Liver (tissue), 9 donors: Measurements from ENCODE around the gene CCDC30. TPM values are rescaled to one million over a fixed set of nuclear protein-coding genes. Genes with fewer than 3 reads are reported as not detected.
"Not testable (repeated sequence)": the region's sequence is repeated elsewhere in the genome, so short reads cannot be mapped to it uniquely, and the experiment has no call there.

Experiments
- DNase-seq: peaks from one replicate; pipeline ENCODE4 v3.0.0-alpha.2; 2017; ENCODE audit warnings: low spot score
- H3K27ac ChIP-seq, 2 donors: one replicate each; pipeline ENCODE4 v1.7.0; 2013; ENCODE audit warnings: inconsistent platforms in 2 of 2, low read length in 2 of 2, control low read depth in 1 of 2, low read depth in 1 of 2, mild to moderate bottlenecking in 1 of 2
- H3K27me3 ChIP-seq, 4 donors: one replicate each; pipeline versions ENCODE4 v1.6.1 to v1.7.0; 2013; ENCODE audit warnings: low read length in 3 of 4, inconsistent platforms in 1 of 4, mild to moderate bottlenecking in 1 of 4, moderate library complexity in 1 of 4; ENCODE audit not compliant: control insufficient read depth in 4 of 4, insufficient read depth in 4 of 4
- H3K36me3 ChIP-seq, 4 donors: one replicate each; pipeline versions ENCODE4 v1.6.1 to v1.7.0; 2013; ENCODE audit warnings: low read length in 3 of 4, mild to moderate bottlenecking in 3 of 4, low read depth in 1 of 4, moderate library complexity in 1 of 4; ENCODE audit not compliant: control insufficient read depth in 4 of 4, insufficient read depth in 3 of 4
- H3K4me1 ChIP-seq, 4 donors: one replicate each; pipeline versions ENCODE4 v1.6.1 to v1.7.0; 2013; ENCODE audit warnings: low read length in 3 of 4, mild to moderate bottlenecking in 3 of 4, moderate library complexity in 1 of 4; ENCODE audit not compliant: control insufficient read depth in 4 of 4, insufficient read depth in 4 of 4
- H3K4me3 ChIP-seq, 3 donors: one replicate each; pipeline versions ENCODE4 v1.6.1 to v1.7.0; 2013; ENCODE audit warnings: low read length in 3 of 3, control low read depth in 1 of 3, low read depth in 1 of 3, mild to moderate bottlenecking in 1 of 3
- H3K9ac ChIP-seq, 2 donors: one replicate each; pipeline ENCODE4 v1.7.0; 2013; ENCODE audit warnings: low read length in 2 of 2, mild to moderate bottlenecking in 2 of 2, moderate library complexity in 2 of 2, control low read depth in 1 of 2, low read depth in 1 of 2
- H3K9me3 ChIP-seq, 4 donors: one replicate each; pipeline versions ENCODE4 v1.6.1 to v1.7.0; 2013; ENCODE audit warnings: low read length in 3 of 4; ENCODE audit not compliant: control insufficient read depth in 4 of 4
- CTCF ChIP-seq: fragments of 150-350 bp; IDR thresholded peaks from 2 replicates; pipeline ENCODE4 v1.5.1; 2017; ENCODE audit warnings: improper control_type of control experiment, low read depth, low read length; ENCODE audit not compliant: missing input control
- FOXA2 ChIP-seq: IDR thresholded peaks from 2 replicates; pipeline ENCODE4 v1.6.1; 2016; ENCODE audit warnings: antibody characterized with exemption
- HNF4A ChIP-seq, 2 donors: conservative IDR thresholded peaks; 2 replicates each; pipeline ENCODE4 v1.6.1; 2016; ENCODE audit warnings: antibody characterized with exemption in 2 of 2, mild to moderate bottlenecking in 2 of 2
- HNF4G ChIP-seq: IDR thresholded peaks from 2 replicates; pipeline ENCODE4 v1.6.1; 2016; ENCODE audit warnings: antibody characterized with exemption
- JUND ChIP-seq, 2 donors: IDR thresholded peaks; 2 replicates each; pipeline ENCODE4 v1.6.1; 2016; ENCODE audit warnings: antibody characterized with exemption in 2 of 2
- MAX ChIP-seq: IDR thresholded peaks from 2 replicates; pipeline ENCODE4 v1.6.1; 2016; ENCODE audit warnings: antibody characterized with exemption
- REST ChIP-seq: IDR thresholded peaks from 2 replicates; pipeline ENCODE4 v1.6.1; 2016; ENCODE audit warnings: antibody characterized with exemption, mild to moderate bottlenecking
- TAF1 ChIP-seq: conservative IDR thresholded peaks from 2 replicates; pipeline ENCODE4 v1.6.1; 2016; ENCODE audit warnings: antibody characterized with exemption, mild to moderate bottlenecking
- YY1 ChIP-seq: IDR thresholded peaks from 2 replicates; pipeline ENCODE4 v1.6.1; 2016; ENCODE audit warnings: antibody characterized with exemption, mild to moderate bottlenecking
- WGBS: extraction: QIAGEN DNeasy Blood & Tissue Kit; methylation state at CpG from one replicate; pipeline ENCODE4 v1.1.7; 2013; 5-methylcytosine and 5-hydroxymethylcytosine counted together
- polyA plus RNA-seq, 2 donors: library from polyadenylated mRNA; stranded (reverse) in 1 of 2; unstranded in 1 of 2; fragments of 200-250 nt in 1 of 2; fragments of >200 nt in 1 of 2; fragmentation: Nextera tagmentation in 1 of 2; extraction: Ambion mirVana in 1 of 2; gene quantifications; one replicate each; pipeline versions ENCODE4 v1.2.1 to v1.2.3, GENCODE V29; 2013 to 2015
- total RNA-seq, 2 donors: library from RNA; depleted of rRNA; stranded (reverse); fragments of >200 nt; gene quantifications; one replicate each; pipeline ENCODE4 v1.2.3, GENCODE V29; 2014
- TF ChIP-seq, protein P1 (sequence below): IDR thresholded peaks from 2 replicates; pipeline ENCODE4 v1.6.1; 2016; ENCODE audit warnings: antibody characterized with exemption
- TF ChIP-seq, protein P2 (sequence below): IDR thresholded peaks from 2 replicates; pipeline ENCODE4 v1.6.1; 2016; ENCODE audit warnings: antibody characterized with exemption
- donor health status: healthy.
- donor health status: healthy.
- donor health status: healthy.
- donor health status: healthy.
- donor health status: healthy.

CCDC30 gene
- total and polyA plus RNA-seq, 4 donors = 0.07 to 2.0 (median 1.3) TPM

DNA sequence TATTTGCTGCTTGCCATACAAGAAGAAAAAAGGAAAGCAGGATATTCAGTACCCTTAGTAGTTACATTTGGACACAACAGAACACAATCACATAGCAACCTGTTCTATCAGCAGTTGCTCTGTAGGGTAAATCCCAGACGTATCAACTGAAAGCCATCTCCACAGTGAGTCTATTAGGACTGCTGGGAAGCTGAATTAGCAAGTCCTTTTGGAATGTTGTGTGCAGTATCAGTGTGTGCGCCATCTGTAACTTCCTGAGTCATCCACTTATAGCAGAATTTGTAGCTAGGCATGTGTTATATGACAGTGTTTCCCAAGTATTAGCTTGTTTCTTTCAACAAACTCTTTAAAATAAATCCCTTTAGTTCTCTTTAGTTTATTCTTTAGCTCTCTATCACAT, 21.3 kb downstream of the CCDC30 start:
- Histone ChIP-seq H3K36me3 (peaks cover 0 to 7% (median 0%) of the 10 kb centered on the region in 4 donors), H3K27ac (no peak overlapping the region), H3K9me3 (no peaks in the 10 kb centered on the region), H3K27me3 (no peaks in the 10 kb centered on the region), H3K9ac (no peak overlapping the region), H3K4me3 (no peak overlapping the region), H3K4me1 (no peaks in the 10 kb centered on the region)
- no peak for TF ChIP-seq FOXA2
- no peak for TF ChIP-seq CTCF
- TF ChIP-seq JUND (IDR thresholded peaks at IDR 0.05) = no peak
- no peak for TF ChIP-seq REST
- TF ChIP-seq TAF1 = no peak
- TF ChIP-seq HNF4A (conservative IDR thresholded peaks at IDR 0.05) = no peak
- no peak for TF ChIP-seq MAX
- TF ChIP-seq YY1 = no peak
- TF ChIP-seq, protein P1, sequence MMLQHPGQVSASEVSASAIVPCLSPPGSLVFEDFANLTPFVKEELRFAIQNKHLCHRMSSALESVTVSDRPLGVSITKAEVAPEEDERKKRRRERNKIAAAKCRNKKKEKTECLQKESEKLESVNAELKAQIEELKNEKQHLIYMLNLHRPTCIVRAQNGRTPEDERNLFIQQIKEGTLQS = no peak
- TF ChIP-seq, protein P2, sequence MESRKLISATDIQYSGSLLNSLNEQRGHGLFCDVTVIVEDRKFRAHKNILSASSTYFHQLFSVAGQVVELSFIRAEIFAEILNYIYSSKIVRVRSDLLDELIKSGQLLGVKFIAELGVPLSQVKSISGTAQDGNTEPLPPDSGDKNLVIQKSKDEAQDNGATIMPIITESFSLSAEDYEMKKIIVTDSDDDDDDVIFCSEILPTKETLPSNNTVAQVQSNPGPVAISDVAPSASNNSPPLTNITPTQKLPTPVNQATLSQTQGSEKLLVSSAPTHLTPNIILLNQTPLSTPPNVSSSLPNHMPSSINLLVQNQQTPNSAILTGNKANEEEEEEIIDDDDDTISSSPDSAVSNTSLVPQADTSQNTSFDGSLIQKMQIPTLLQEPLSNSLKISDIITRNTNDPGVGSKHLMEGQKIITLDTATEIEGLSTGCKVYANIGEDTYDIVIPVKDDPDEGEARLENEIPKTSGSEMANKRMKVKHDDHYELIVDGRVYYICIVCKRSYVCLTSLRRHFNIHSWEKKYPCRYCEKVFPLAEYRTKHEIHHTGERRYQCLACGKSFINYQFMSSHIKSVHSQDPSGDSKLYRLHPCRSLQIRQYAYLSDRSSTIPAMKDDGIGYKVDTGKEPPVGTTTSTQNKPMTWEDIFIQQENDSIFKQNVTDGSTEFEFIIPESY = no peak
- no peak for TF ChIP-seq HNF4G
- 89% methylated on average over 2 of the region's 2 CpGs for WGBS
- no peak for DNase-seq

GRCh38 chr1:42490237-42490636, 27.2 kb downstream of the CCDC30 start:
- DNase-seq = no peak
- 99% methylated on average over 3 of the region's 3 CpGs for WGBS
- H3K4me1 ChIP-seq = no peaks in the 10 kb centered on the region
- H3K27me3 ChIP-seq = no peaks in the 10 kb centered on the region
- H3K9ac ChIP-seq = no peak overlapping the region
- no peak for TF ChIP-seq JUND (IDR thresholded peaks at IDR 0.05)
- no peak overlapping the region for H3K27ac ChIP-seq
- no peaks in the 10 kb centered on the region for H3K9me3 ChIP-seq
- H3K4me3 ChIP-seq = no peak overlapping the region
- H3K36me3 ChIP-seq = no peaks in the 10 kb centered on the region

- H3K4me1 ChIP-seq, H3K27ac ChIP-seq, H3K27me3 ChIP-seq, H3K36me3 ChIP-seq, H3K4me3 ChIP-seq, H3K9ac ChIP-seq, DNase-seq: not testable (repeated sequence)
- WGBS = 91% methylated on average over 11 of the region's 11 CpGs
- peaks cover 0 to 21% (median 12%) of the 10 kb centered on the region in 4 donors for H3K9me3 ChIP-seq
These were observed 38.9 kb downstream of the CCDC30 start for GRCh38 chr1:42502031-42502430.
